Testis (tissue), 2 donors: Measurements from ENCODE around the gene PCDHB8.
"Not testable (repeated sequence)": the region's sequence is repeated elsewhere in the genome, so short reads cannot be mapped to it uniquely, and the experiment has no call there.

Experiments
- POLR2A ChIP-seq: fragments of 450-650 bp; IDR thresholded peaks from one replicate; pipeline ENCODE4 v1.6.1; 2017; ENCODE audit warnings: antibody characterized with exemption, mild to moderate bottlenecking, moderate library complexity
- TF ChIP-seq, protein P1 (sequence below), 3 experiments: fragments of 450-650 bp in 2 of 3; fragments of 200-600 bp in 1 of 3; sonication (generic) in 1 of 3; IDR thresholded peaks; one replicate each; pipeline ENCODE4 v1.5.1; 2016 to 2019; ENCODE audit warnings: antibody characterized with exemption in 3 of 3, mild to moderate bottlenecking in 2 of 3, moderate library complexity in 1 of 3

DNA sequence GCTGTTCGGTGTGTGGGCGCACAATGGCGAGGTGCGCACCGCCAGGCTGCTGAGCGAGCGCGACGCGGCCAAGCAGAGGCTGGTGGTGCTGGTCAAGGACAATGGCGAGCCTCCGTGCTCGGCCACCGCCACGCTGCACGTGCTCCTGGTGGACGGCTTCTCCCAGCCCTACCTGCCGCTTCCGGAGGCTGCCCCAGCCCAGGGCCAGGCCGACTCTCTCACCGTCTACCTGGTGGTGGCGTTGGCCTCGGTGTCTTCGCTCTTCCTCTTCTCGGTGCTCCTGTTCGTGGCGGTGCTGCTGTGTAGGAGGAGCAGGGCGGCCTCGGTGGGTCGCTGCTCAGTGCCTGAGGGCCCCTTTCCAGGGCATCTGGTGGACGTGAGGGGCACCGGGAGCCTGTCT is 2.3 kb downstream of the PCDHB8 start:
- TF ChIP-seq, protein P1, sequence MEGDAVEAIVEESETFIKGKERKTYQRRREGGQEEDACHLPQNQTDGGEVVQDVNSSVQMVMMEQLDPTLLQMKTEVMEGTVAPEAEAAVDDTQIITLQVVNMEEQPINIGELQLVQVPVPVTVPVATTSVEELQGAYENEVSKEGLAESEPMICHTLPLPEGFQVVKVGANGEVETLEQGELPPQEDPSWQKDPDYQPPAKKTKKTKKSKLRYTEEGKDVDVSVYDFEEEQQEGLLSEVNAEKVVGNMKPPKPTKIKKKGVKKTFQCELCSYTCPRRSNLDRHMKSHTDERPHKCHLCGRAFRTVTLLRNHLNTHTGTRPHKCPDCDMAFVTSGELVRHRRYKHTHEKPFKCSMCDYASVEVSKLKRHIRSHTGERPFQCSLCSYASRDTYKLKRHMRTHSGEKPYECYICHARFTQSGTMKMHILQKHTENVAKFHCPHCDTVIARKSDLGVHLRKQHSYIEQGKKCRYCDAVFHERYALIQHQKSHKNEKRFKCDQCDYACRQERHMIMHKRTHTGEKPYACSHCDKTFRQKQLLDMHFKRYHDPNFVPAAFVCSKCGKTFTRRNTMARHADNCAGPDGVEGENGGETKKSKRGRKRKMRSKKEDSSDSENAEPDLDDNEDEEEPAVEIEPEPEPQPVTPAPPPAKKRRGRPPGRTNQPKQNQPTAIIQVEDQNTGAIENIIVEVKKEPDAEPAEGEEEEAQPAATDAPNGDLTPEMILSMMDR (IDR thresholded peaks at IDR 0.05), result not testable (repeated sequence)
- TF ChIP-seq POLR2A, result not testable (repeated sequence)
